Mucosa of descending colon (tissue), 3 donors: ENCODE results near the gene IP6K3. TPM values are rescaled to one million over a fixed set of nuclear protein-coding genes. Genes with fewer than 3 reads are reported as not detected.

Experiments used
- ATAC-seq: fragments of 200-7000 bp; cut with Tn5 transposase; one replicate; pipeline ENCODE4 v1.9.1; 2020; ENCODE audit warnings: mild to moderate bottlenecking, moderate library complexity
- DNase-seq, 3 donors: peaks; one replicate each; pipeline ENCODE4 v3.0.0-alpha.2; 2020
- H3K36me3 ChIP-seq: fragments of 200-600 bp; one replicate; pipeline ENCODE4 v1.8.0; 2021; ENCODE audit warnings: low read depth, mild to moderate bottlenecking
- H3K4me1 ChIP-seq: fragments of 200-600 bp; one replicate; pipeline ENCODE4 v1.8.0; 2021; ENCODE audit warnings: low read depth, mild to moderate bottlenecking
- H3K4me3 ChIP-seq: fragments of 200-600 bp; one replicate; pipeline ENCODE4 v1.8.0; 2021; ENCODE audit warnings: mild to moderate bottlenecking
- H3K9me3 ChIP-seq: fragments of 200-600 bp; one replicate; pipeline ENCODE4 v1.8.0; 2021; ENCODE audit warnings: mild to moderate bottlenecking
- intact Hi-C, 2 donors: fragments of 100-400 bp; cut with DNase I in 1 of 2; cut with micrococcal nuclease in 1 of 2; formaldehyde crosslinking; loops; one replicate each; pipeline versions ENCODE4 v1.11.0 to v1.11.1; 2022; cut with DNase I, micrococcal nuclease
- total RNA-seq, 3 donors: library from RNA; stranded (reverse); fragmentation: NEBNext Ultra II Directional in 2 of 3; extraction: Animal tissue kit (Norgen Biotek cat#: 25700) in 2 of 3; gene quantifications; one replicate each; pipeline versions ENCODE4 v1.2.1 to v1.2.4, GENCODE V29; 2021 to 2023
- TF ChIP-seq, protein P1 (sequence below): fragments of 200-600 bp; IDR thresholded peaks from one replicate; pipeline ENCODE4 v1.8.0; 2022; ENCODE audit warnings: antibody characterized with exemption, mild to moderate bottlenecking
- donor health status: DM: no; HTN: no; CAD: no; lungs with moderate emphysema.
- donor health status: DM: no; HTN: no; CAD: no.
- donor health status: DM: no; HTN: yes; CAD: no.

Gene IP6K3
- total RNA-seq, 3 donors from 2014 or later, result 0.67 to 6.8 (median 0.96) TPM

DNA sequence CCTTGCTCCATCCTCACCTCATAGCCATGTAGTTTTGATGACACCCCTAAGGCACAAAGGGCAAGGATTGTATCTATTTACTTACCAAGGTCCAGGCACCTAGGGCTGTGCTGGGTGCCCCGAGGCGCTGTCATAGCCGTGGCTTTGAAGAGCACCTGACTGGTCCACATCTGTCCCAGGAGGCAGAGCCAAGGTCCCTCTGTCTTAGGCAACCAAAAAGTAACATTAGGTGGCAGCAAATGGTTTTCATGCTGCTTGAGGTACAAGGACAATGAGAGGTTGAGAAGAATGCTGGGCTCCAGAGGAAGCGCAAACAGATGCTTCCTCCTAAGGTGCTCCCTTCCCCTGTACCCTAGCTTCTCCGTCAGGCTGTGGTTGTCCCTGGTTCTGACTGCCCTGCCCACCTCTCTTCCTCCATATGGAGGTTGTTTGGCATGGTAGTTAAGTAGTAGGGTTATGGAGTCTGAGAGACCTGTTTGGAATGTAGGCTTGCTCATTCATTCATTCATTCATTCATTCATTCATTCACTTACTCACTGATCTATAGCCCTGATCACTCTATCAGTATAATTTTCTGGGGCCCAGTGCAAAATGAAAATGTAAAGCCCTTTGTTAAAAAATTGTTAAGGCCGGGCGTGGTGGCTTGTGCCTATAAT, 32.2 kb downstream of the IP6K3 start:
- Histone ChIP-seq H3K4me3 (no peak overlapping the region), H3K4me1 (peaks cover 8% of the 10 kb centered on the region), H3K9me3 (no peaks in the 10 kb centered on the region), H3K36me3 (no peaks in the 10 kb centered on the region)
- intact Hi-C loops, result loop anchor here in 1 of 2 donors (10.0 kb wide), 1 partner anchor 50 kb away; no protein-coding TSS in a partner anchor
- TF ChIP-seq, protein P1, sequence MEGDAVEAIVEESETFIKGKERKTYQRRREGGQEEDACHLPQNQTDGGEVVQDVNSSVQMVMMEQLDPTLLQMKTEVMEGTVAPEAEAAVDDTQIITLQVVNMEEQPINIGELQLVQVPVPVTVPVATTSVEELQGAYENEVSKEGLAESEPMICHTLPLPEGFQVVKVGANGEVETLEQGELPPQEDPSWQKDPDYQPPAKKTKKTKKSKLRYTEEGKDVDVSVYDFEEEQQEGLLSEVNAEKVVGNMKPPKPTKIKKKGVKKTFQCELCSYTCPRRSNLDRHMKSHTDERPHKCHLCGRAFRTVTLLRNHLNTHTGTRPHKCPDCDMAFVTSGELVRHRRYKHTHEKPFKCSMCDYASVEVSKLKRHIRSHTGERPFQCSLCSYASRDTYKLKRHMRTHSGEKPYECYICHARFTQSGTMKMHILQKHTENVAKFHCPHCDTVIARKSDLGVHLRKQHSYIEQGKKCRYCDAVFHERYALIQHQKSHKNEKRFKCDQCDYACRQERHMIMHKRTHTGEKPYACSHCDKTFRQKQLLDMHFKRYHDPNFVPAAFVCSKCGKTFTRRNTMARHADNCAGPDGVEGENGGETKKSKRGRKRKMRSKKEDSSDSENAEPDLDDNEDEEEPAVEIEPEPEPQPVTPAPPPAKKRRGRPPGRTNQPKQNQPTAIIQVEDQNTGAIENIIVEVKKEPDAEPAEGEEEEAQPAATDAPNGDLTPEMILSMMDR, result no peak
- ATAC-seq (no peak), DNase-seq (no peak)

DNA sequence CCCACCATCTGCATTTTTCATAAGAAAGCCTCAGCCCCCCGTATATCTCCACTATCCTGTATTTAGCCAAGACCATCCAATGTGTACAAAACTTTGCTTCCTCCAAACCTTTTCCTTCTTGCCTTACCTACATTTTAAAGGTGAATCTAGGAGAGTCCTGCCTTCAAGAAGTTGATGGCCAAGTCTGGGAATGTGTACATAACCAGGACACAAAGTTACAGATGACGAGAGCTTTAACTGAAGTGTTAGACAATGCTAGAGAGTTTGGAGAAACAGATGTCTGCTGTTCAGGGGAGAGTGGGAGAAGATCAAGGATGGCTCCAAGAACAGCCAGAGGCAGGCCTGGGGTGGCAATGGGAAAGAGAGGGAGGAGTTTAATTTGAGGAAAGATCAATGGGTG, 32.9 kb downstream of the IP6K3 start:
- ATAC-seq (no peak), DNase-seq (no peak)
- Histone ChIP-seq H3K36me3 (no peaks in the 10 kb centered on the region), H3K9me3 (no peaks in the 10 kb centered on the region), H3K4me3 (no peak overlapping the region), H3K4me1 (peaks cover 8% of the 10 kb centered on the region)
- intact Hi-C loops, result loop anchor here in 1 of 2 donors (10.0 kb wide), 1 partner anchor 51 kb away; no protein-coding TSS in a partner anchor
- TF ChIP-seq, protein P1, result no peak

DNA sequence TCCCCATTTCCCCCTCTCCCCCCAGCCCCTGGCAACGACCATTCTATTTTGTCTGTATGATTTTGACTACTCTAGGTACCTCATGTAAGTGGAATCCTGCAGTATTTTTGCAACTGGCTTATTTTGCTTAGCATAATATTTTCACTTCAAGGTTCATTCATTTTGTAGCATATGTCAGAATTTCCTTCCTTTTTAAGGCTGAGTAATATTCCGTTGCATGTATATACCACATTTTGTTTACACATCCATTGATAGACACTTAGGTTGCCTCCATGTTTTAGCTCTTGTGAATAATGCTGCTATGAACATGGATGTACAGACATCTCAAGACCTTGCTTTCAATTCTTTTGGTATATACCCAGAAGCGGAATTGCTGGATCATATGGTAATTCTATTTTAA, 33.8 kb downstream of the IP6K3 start:
- no peak for ATAC-seq
- Histone ChIP-seq H3K36me3 (no peaks in the 10 kb centered on the region), H3K4me1 (peaks cover 8% of the 10 kb centered on the region), H3K9me3 (no peaks in the 10 kb centered on the region), H3K4me3 (no peak overlapping the region)
- intact Hi-C loops, result loop anchor here in 1 of 2 donors (10.0 kb wide), 1 partner anchor 52 kb away; no protein-coding TSS in a partner anchor
- DNase-seq, result no peak
- TF ChIP-seq, protein P1, result no peak

DNA sequence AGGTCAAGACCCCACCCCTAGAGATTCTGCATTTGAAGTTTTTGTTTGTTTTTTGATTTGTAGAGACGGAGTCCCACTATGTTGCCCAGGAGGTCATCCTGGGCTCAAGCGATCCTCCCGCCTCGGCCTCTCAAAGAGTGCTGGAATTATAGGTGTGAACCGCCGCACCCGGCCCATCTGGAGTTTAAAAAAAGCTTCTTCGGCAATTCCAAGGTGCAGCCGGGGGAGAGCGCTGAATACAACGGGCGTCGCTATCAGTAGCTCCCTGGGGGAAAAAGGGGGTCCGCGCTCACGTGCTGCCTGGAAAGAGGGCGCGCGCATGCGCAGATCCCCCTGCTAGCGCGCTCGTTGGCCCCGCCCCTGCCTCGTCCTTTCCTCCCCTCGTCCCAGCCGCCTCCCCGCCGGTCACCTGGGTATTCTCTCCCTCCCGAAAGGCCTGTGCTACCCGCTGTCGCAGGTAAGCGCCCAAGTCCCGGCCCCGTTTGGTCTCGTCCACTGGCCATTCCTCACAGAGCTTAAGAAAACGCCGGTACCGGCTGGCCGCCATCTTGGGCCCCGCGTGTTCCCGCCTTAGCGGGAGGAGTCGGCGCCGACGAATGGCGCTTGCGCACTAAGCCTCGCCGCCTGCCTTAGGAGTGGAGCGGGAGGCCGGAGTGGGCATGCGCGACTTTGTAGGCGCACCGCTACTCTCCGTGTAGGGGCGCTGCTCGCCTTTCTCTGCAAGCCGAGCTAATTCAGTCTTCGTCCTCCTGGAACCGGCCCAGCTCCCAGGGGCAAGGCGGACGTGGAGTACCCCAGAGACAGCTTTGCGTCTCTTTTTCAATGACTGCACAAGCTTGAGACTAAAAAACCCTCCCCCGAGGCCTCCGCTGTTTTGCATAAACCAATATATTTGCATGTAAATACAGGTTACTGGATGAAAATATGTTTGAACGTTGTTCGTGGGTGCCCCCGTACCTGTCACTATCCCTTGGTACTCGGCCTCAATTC, 35.3 kb downstream of the IP6K3 start, which contains the start of gene UQCC2:
TSS of gene UQCC2 (minus strand) at position 561 of the 990 bp plus-strand sequence. CDS start at position 547, 14 bp downstream.
- intact Hi-C loops, result loop anchor here in 1 of 2 donors (10.0 kb wide), 1 partner anchor 53 kb away; no protein-coding TSS in a partner anchor
- H3K4me3 ChIP-seq, result peak within 1 kb of the TSS; percentile 76
- ATAC-seq (peak; percentile 99), DNase-seq (peak; percentile 97 to 98 (median 98))
- no peaks in the 10 kb centered on the region for H3K9me3 ChIP-seq
- no peaks in the 10 kb centered on the region for H3K36me3 ChIP-seq
- TF ChIP-seq, protein P1, result peak; percentile 65
- H3K4me1 ChIP-seq, result peaks cover 8% of the 10 kb centered on the region

DNA sequence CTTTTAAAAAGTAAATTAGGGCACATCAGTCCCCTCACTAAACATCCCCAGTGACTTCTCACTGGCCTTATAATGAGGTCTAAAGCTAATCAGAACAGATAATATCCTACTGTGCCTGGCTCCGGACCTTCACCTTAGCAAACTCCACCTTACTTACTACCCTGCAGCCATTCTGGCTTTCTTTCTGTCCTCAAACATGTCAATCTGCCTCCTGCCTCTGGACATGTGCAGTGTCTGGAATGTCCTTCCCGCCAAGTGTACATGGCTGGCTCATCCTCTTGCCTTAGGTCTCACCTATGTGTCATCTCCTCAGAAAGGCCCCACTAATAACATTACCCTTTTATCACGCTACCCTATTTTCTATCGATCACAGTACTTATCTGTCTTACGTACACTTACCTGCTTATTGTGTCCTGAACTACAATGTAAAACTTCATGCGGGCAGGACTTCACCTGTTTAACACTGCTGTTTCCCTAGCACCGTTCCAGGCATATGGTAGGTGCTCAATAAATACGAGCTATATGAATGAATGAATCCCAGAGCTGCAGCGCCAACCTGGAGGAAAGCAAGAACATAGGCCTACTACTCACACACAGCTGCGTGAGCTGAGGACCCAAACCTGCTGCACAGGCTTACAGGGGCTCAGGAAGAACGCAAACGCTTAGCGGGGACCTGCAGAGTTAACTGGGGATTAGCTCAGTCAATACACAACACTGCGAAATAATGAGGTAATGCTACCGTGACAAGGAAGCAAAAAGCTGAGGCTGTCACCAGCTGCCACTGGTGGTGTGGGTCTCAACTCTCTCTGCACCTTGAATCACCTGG, 36.2 kb downstream of the IP6K3 start:
- DNase-seq, result no peak
- Histone ChIP-seq H3K4me3 (no peak overlapping the region), H3K4me1 (peaks cover 8% of the 10 kb centered on the region), H3K36me3 (no peaks in the 10 kb centered on the region), H3K9me3 (no peaks in the 10 kb centered on the region)
- intact Hi-C loops, result loop anchor here in 1 of 2 donors (10.0 kb wide), 1 partner anchor 54 kb away; no protein-coding TSS in a partner anchor
- no peak for ATAC-seq
- TF ChIP-seq, protein P1, result no peak
